ENCODE results near the gene KRT10. TPM values are rescaled to one million over a fixed set of nuclear protein-coding genes. Genes with fewer than 3 reads are reported as not detected.

Gene KRT10
- total and polyA plus RNA-seq, 2 donors (not counting 1 experiment from before 2014, with no cell fraction given): 14.7 to 32.9 TPM

- H3K27ac ChIP-seq (ENCODE audit: low read length in 2 of 2): no peak overlapping the region
These were observed 43.1 kb downstream of the KRT10 start for GRCh38 chr17:40779181-40779909.

GRCh38 chr17:40778461-40778860 lies 44.0 kb downstream of the KRT10 start:
- H3K27me3 Mint-ChIP-seq: peaks cover 70% of the 10 kb centered on the region
- intact Hi-C loops (cut with micrococcal nuclease): no loop called here
- CTCF ChIA-PET: no interaction called here
- Histone ChIP-seq H3K79me2 (ENCODE audit: control insufficient read depth, insufficient read depth, low read length) (no peaks in the 10 kb centered on the region), H3K36me3 (replicated peaks in 1 of 2; ENCODE audit: control extremely low read depth in 1 of 2, control insufficient read depth in 1 of 2, extremely low read depth in 1 of 2, insufficient read depth in 2 of 2, low read length in 1 of 2) (no peaks in the 10 kb centered on the region), H3K27me3 (replicated peaks in 1 of 4; ENCODE audit: control extremely low read depth in 1 of 4, control insufficient read depth in 3 of 4, insufficient read depth in 4 of 4, low read length in 3 of 4) (peaks cover 0 to 23% (median 19%) of the 10 kb centered on the region in 4 experiments), H3K4me2 (replicated peaks; ENCODE audit: low read depth, low read length, poor library complexity, severe bottlenecking) (no peak overlapping the region), H4K20me1 (ENCODE audit: control insufficient read depth, insufficient read depth, low read length, poor library complexity, severe bottlenecking) (no peaks in the 10 kb centered on the region), H3K9me3 (ENCODE audit: control extremely low read depth in 1 of 3, control insufficient read depth in 2 of 3, insufficient read depth in 1 of 3, low read length in 2 of 3) (peaks cover 0 to 5% (median 0%) of the 10 kb centered on the region in 3 donors), H3K4me3 (ENCODE audit: control extremely low read depth in 1 of 5, extremely low read depth in 1 of 5, insufficient read depth in 1 of 5, low read depth in 2 of 5, low read length in 4 of 5) (no peak overlapping the region), H3K4me1 (ENCODE audit: control insufficient read depth in 2 of 2, insufficient read depth in 2 of 2, low read length in 2 of 2) (peaks cover 5 to 7% of the 10 kb centered on the region in 2 donors), H2AFZ (ENCODE audit: insufficient read depth, low read depth, low read length, poor library complexity, severe bottlenecking) (no peak overlapping the region), H3K27ac (ENCODE audit: low read length in 2 of 2) (no peak overlapping the region), H3K9ac (ENCODE audit: low read length) (no peak overlapping the region)
- POLR2A ChIA-PET: no interaction called here
- no peak for DNase-seq
- H3K27ac Mint-ChIP-seq: no peak overlapping the region
- TF ChIP-seq, protein P1, sequence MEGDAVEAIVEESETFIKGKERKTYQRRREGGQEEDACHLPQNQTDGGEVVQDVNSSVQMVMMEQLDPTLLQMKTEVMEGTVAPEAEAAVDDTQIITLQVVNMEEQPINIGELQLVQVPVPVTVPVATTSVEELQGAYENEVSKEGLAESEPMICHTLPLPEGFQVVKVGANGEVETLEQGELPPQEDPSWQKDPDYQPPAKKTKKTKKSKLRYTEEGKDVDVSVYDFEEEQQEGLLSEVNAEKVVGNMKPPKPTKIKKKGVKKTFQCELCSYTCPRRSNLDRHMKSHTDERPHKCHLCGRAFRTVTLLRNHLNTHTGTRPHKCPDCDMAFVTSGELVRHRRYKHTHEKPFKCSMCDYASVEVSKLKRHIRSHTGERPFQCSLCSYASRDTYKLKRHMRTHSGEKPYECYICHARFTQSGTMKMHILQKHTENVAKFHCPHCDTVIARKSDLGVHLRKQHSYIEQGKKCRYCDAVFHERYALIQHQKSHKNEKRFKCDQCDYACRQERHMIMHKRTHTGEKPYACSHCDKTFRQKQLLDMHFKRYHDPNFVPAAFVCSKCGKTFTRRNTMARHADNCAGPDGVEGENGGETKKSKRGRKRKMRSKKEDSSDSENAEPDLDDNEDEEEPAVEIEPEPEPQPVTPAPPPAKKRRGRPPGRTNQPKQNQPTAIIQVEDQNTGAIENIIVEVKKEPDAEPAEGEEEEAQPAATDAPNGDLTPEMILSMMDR (IDR thresholded peaks at IDR 0.05): no peak
- no peak overlapping the region for H3K4me3 Mint-ChIP-seq
- WGBS (ENCODE audit: insufficient coverage): no CpG with 5 or more reads among the region's 5 CpGs
- no peak for ATAC-seq (ENCODE audit: low read depth)
- H3K9me3 Mint-ChIP-seq (ENCODE audit: insufficient read depth): no peaks in the 10 kb centered on the region
- H3K4me1 Mint-ChIP-seq: peaks cover 2% of the 10 kb centered on the region

More at GRCh38 chr17:40779181-40779909, 43.1 kb downstream of the KRT10 start:
- peaks cover 68% of the 10 kb centered on the region for H3K27me3 Mint-ChIP-seq
- Histone ChIP-seq H3K4me1 (ENCODE audit: control insufficient read depth in 2 of 2, insufficient read depth in 2 of 2, low read length in 2 of 2) (peaks cover 5 to 7% of the 10 kb centered on the region in 2 donors), H2AFZ (ENCODE audit: insufficient read depth, low read depth, low read length, poor library complexity, severe bottlenecking) (peak overlapping the region; percentile 65), H3K79me2 (ENCODE audit: control insufficient read depth, insufficient read depth, low read length) (no peaks in the 10 kb centered on the region), H4K20me1 (ENCODE audit: control insufficient read depth, insufficient read depth, low read length, poor library complexity, severe bottlenecking) (no peaks in the 10 kb centered on the region), H3K9me3 (ENCODE audit: control extremely low read depth in 1 of 3, control insufficient read depth in 2 of 3, insufficient read depth in 1 of 3, low read length in 2 of 3) (peaks cover 0 to 5% (median 0%) of the 10 kb centered on the region in 3 donors), H3K9ac (ENCODE audit: low read length) (peak overlapping the region; percentile 39), H3K36me3 (replicated peaks in 1 of 2; ENCODE audit: control extremely low read depth in 1 of 2, control insufficient read depth in 1 of 2, extremely low read depth in 1 of 2, insufficient read depth in 2 of 2, low read length in 1 of 2) (no peaks in the 10 kb centered on the region), H3K4me3 (ENCODE audit: control extremely low read depth in 1 of 5, extremely low read depth in 1 of 5, insufficient read depth in 1 of 5, low read depth in 2 of 5, low read length in 4 of 5) (peak overlapping the region in 3 of 5 experiments; percentile 16 to 53 (median 44)), H3K4me2 (replicated peaks; ENCODE audit: low read depth, low read length, poor library complexity, severe bottlenecking) (peak overlapping the region; percentile 63), H3K27me3 (replicated peaks in 1 of 4; ENCODE audit: control extremely low read depth in 1 of 4, control insufficient read depth in 3 of 4, insufficient read depth in 4 of 4, low read length in 3 of 4) (peaks cover 0 to 23% (median 19%) of the 10 kb centered on the region in 4 experiments)
- ChIA-PET CTCF (interaction anchor here (1.0 kb wide), 1 partner anchor 13 kb away, joined by 3 read pairs; no protein-coding TSS in a partner anchor), POLR2A (no interaction called here)
- ATAC-seq (ENCODE audit: low read depth) (no peak), DNase-seq (peak; percentile 39)
- H3K27ac Mint-ChIP-seq: no peak overlapping the region
- no peak for TF ChIP-seq EZH2 (IDR thresholded peaks at IDR 0.05; ENCODE audit: borderline replicate concordance, insufficient read depth, low read depth, low read length, poor library complexity, severe bottlenecking)
- TF ChIP-seq, protein P1 (IDR thresholded peaks at IDR 0.05): no peak
- H3K9me3 Mint-ChIP-seq (ENCODE audit: insufficient read depth): no peaks in the 10 kb centered on the region
- 41% methylated on average over 33 of the region's 37 CpGs for WGBS (ENCODE audit: insufficient coverage)
- H3K4me1 Mint-ChIP-seq: peaks cover 2% of the 10 kb centered on the region
- peak overlapping the region; percentile 55 for H3K4me3 Mint-ChIP-seq
- intact Hi-C loops (cut with micrococcal nuclease): no loop called here

All from B cell (primary cell).